Measurements from ENCODE around the gene NAGLU. TPM values are rescaled to one million over a fixed set of nuclear protein-coding genes. Genes with fewer than 3 reads are reported as not detected.
"Not testable (repeated sequence)": the region's sequence is repeated elsewhere in the genome, so short reads cannot be mapped to it uniquely, and the experiment has no call there.

The NAGLU gene
- total RNA-seq, 1 donor from 2014 or later = 25.2 TPM

GRCh38 chr17:42554250-42555121 lies 18.4 kb downstream of the NAGLU start:
- H3K4me3 ChIP-seq (ENCODE audit: low read depth, low read length) = peak overlapping the region; percentile 86
- no peak for DNase-seq (ENCODE audit: low read depth)
- TF ChIP-seq CTCF (conservative IDR thresholded peaks at IDR 0.05; ENCODE audit: low read depth, low read length) = no peak

GRCh38 chr17:42555122-42555622 lies 19.1 kb downstream of the NAGLU start:
- H3K4me3 ChIP-seq (ENCODE audit: low read depth, low read length) = peak overlapping the region; percentile 86
- no peak for TF ChIP-seq CTCF (conservative IDR thresholded peaks at IDR 0.05; ENCODE audit: low read depth, low read length)
- no peak for DNase-seq (ENCODE audit: low read depth)

GRCh38 chr17:42555961-42556617 lies 20.0 kb downstream of the NAGLU start:
- DNase-seq (ENCODE audit: low read depth); H3K4me3 ChIP-seq (ENCODE audit: low read depth, low read length): not testable (repeated sequence)
- peak; percentile 26 for TF ChIP-seq CTCF (conservative IDR thresholded peaks at IDR 0.05; ENCODE audit: low read depth, low read length)

- no peak for TF ChIP-seq CTCF (conservative IDR thresholded peaks at IDR 0.05; ENCODE audit: low read depth, low read length)
- no peak for DNase-seq (ENCODE audit: low read depth)
- no peak overlapping the region for H3K4me3 ChIP-seq (ENCODE audit: low read depth, low read length)
Measured at GRCh38 chr17:42559075-42559474, 23.0 kb downstream of the NAGLU start.

- TF ChIP-seq CTCF (conservative IDR thresholded peaks at IDR 0.05; ENCODE audit: low read depth, low read length) = no peak
- DNase-seq (ENCODE audit: low read depth) = no peak
- H3K4me3 ChIP-seq (ENCODE audit: low read depth, low read length) = no peak overlapping the region
Measured at GRCh38 chr17:42560246-42560645, 24.2 kb downstream of the NAGLU start.

GRCh38 chr17:42561897-42562387 lies 25.9 kb downstream of the NAGLU start, which contains the start of gene COASY:
Gene COASY (plus strand): TSS chr17:42562148. CDS start chr17:42562623, 475 bp downstream.
- peak; percentile 85 for DNase-seq (ENCODE audit: low read depth)
- TF ChIP-seq CTCF (conservative IDR thresholded peaks at IDR 0.05; ENCODE audit: low read depth, low read length) = no peak
- H3K4me3 ChIP-seq (ENCODE audit: low read depth, low read length) = peak within 1 kb of the TSS; percentile 94
